Measurements from ENCODE around the gene ACOX2. TPM values are rescaled to one million over a fixed set of nuclear protein-coding genes. Genes with fewer than 3 reads are reported as not detected.

Gene ACOX2
- total RNA-seq, 4 donors from 2014 or later = 2.6 to 6.6 (median 4.5) TPM

GRCh38 chr3:58507356-58508078 lies 29.5 kb downstream of the ACOX2 start:
- DNase-seq (ENCODE audit: low spot score in 2 of 2) = no peak
- intact Hi-C loops (cut with DNase I; ENCODE audit: low total_unique reads) = no loop called here

GRCh38 chr3:58502872-58503271 lies 34.1 kb downstream of the ACOX2 start:
- intact Hi-C loops (cut with DNase I; ENCODE audit: low total_unique reads) = no loop called here
- no peak for TF ChIP-seq CTCF (IDR thresholded peaks at IDR 0.05)
- no peak for TF ChIP-seq POLR2A (IDR thresholded peaks at IDR 0.05)
- no peak overlapping the region for H3K4me3 ChIP-seq (ENCODE audit: low read depth, poor library complexity, severe bottlenecking)
- no peak for DNase-seq (ENCODE audit: low spot score in 2 of 2)
- 32 to 44% methylated on average over 1 of the region's 1 CpG for WGBS, 2 donors

More at GRCh38 chr3:58507356-58508078, 29.5 kb downstream of the ACOX2 start:
- TF ChIP-seq POLR2A (IDR thresholded peaks at IDR 0.05) = no peak
- no peak for TF ChIP-seq CTCF (IDR thresholded peaks at IDR 0.05)
- H3K4me3 ChIP-seq (ENCODE audit: low read depth, poor library complexity, severe bottlenecking) = no peak overlapping the region
- 51 to 67% methylated on average over 2 of the region's 2 CpGs for WGBS, 2 donors

GRCh38 chr3:58497097-58497496 lies 39.9 kb downstream of the ACOX2 start:
- H3K4me3 ChIP-seq (ENCODE audit: low read depth, poor library complexity, severe bottlenecking) = no peak overlapping the region
- intact Hi-C loops (cut with DNase I; ENCODE audit: low total_unique reads) = no loop called here
- WGBS, 2 donors = 19% methylated on average over 1 of the region's 1 CpG
- TF ChIP-seq POLR2A (IDR thresholded peaks at IDR 0.05) (no peak), CTCF (IDR thresholded peaks at IDR 0.05) (no peak)
- DNase-seq (ENCODE audit: low spot score in 2 of 2) = no peak

GRCh38 chr3:58496206-58496857 lies 40.7 kb downstream of the ACOX2 start:
- TF ChIP-seq POLR2A (IDR thresholded peaks at IDR 0.05) (no peak), CTCF (IDR thresholded peaks at IDR 0.05) (no peak)
- WGBS, 2 donors = 85 to 90% methylated on average over 5 of the region's 5 CpGs
- H3K4me3 ChIP-seq (ENCODE audit: low read depth, poor library complexity, severe bottlenecking) = no peak overlapping the region
- DNase-seq (ENCODE audit: low spot score in 2 of 2) = no peak
- intact Hi-C loops (cut with DNase I; ENCODE audit: low total_unique reads) = no loop called here

GRCh38 chr3:58495101-58495500 lies 41.9 kb downstream of the ACOX2 start:
- no peak overlapping the region for H3K4me3 ChIP-seq (ENCODE audit: low read depth, poor library complexity, severe bottlenecking)
- DNase-seq (ENCODE audit: low spot score in 2 of 2) = no peak
- intact Hi-C loops (cut with DNase I; ENCODE audit: low total_unique reads) = no loop called here
- TF ChIP-seq POLR2A (IDR thresholded peaks at IDR 0.05) (no peak), CTCF (IDR thresholded peaks at IDR 0.05) (no peak)
- 43 to 69% methylated on average over 3 of the region's 3 CpGs for WGBS, 2 donors

Measured in lower leg skin (tissue), 4 donors.